Tibial artery (tissue), 4 donors: ENCODE results near the gene AHSG.

Experiments used
- DNase-seq, 2 donors: peaks; one replicate each; pipeline ENCODE4 v3.0.0-alpha.2; 2019
- H3K27ac ChIP-seq, 2 donors: fragments of 200-600 bp; sonication (generic) in 1 of 2; 1 replicate in 1 of 2; 2 replicates in 1 of 2; pipeline ENCODE4 v1.5.1; 2018 to 2019; ENCODE audit warnings: mild to moderate bottlenecking in 1 of 2
- H3K27me3 ChIP-seq, 2 donors: fragments of 200-600 bp; sonication (generic) in 1 of 2; one replicate each; pipeline versions ENCODE4 v1.5.1 to v1.6.0; 2016 to 2019
- H3K36me3 ChIP-seq, 3 donors: fragments of 200-600 bp; sonication (generic) in 2 of 3; one replicate each; pipeline ENCODE4 v1.5.1; 2016 to 2019; ENCODE audit warnings: mild to moderate bottlenecking in 2 of 3
- H3K4me1 ChIP-seq, 4 donors: fragments of 200-600 bp; sonication (generic) in 2 of 4; 1 replicate in 3 of 4; 2 replicates in 1 of 4; pipeline ENCODE4 v1.5.1; 2016 to 2019
- H3K4me3 ChIP-seq, 2 donors: fragments of 200-600 bp; sonication (generic) in 1 of 2; 1 replicate in 1 of 2; 2 replicates in 1 of 2; pipeline ENCODE4 v1.5.1; 2018 to 2019; ENCODE audit warnings: mild to moderate bottlenecking in 2 of 2
- H3K9me3 ChIP-seq, 3 donors: fragments of 200-600 bp; sonication (generic) in 1 of 3; one replicate each; pipeline ENCODE4 v1.5.1; 2016 to 2019
- CTCF ChIP-seq, 2 experiments: fragments of 200-600 bp in 1 of 2; fragments of 450-650 bp in 1 of 2; IDR thresholded peaks; one replicate each; pipeline ENCODE4 v1.5.1; 2017 to 2019; ENCODE audit warnings: antibody characterized with exemption in 2 of 2, mild to moderate bottlenecking in 1 of 2, moderate library complexity in 1 of 2
- intact Hi-C: fragments of 100-400 bp; cut with DNase I; formaldehyde crosslinking; loops from one replicate; pipeline ENCODE4 v1.15.0; 2023; ENCODE audit warnings: low total_unique reads

Gene AHSG

DNA sequence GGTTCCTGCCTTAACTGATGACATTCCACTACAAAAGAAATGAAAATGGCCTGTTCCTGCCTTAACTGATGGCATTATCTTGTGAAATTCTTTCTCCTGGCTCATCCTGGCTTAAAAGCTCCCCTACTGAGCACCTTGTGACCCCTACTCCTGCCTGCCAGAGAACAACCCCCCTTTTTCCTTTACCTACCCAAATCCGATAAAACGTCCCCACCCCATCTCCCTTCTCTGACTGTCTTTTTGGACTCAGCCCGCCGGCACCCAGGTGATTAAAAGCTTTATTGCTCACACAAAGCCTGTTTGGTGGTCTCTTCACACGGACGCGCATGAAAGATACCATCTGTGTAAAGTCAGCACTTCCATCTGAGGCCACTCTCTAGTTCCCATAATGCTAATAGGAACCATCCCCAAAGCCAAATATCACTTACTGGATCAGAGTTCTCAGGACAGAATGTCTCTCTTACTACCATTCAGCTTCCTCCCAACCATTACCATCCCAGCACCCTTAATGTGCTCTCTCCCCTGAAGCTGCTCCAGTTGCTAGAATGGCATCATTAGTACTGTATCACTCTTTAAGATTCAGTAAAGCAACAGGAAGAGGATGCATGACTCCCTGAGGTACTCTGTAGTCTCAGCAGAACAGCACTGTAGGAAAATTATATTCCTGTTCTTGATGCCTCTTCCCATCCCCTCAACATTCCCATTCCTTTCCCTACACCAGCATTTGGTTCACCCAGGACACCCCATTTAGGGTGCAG is 50.7 kb downstream of the AHSG start:
- Histone ChIP-seq H3K27ac (no peak overlapping the region), H3K4me3 (no peak overlapping the region), H3K4me1 (no peaks in the 10 kb centered on the region), H3K36me3 (no peaks in the 10 kb centered on the region), H3K27me3 (peaks cover 0 to 6% of the 10 kb centered on the region in 2 donors), H3K9me3 (no peaks in the 10 kb centered on the region)
- no peak for TF ChIP-seq CTCF (IDR thresholded peaks at IDR 0.05)
- DNase-seq: no peak
- intact Hi-C loops: no loop called here

DNA sequence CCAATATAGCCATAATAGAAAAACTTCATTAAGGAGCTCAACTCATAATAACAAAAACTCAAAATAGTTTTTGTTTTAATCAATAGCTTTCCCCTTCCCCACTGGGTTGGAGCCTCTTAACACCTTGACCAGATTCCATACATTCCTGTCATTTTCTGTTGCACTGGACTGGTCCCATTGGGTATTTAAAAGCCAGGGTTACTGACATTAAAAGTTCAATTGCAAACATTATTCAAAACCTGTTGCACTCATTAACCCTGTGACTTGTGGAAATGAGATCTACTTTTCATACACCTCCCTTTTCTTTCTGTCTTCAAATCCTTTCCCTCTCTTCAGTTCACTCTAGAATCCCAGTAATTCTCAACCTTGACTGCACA is 51.2 kb downstream of the AHSG start:
- H3K27ac ChIP-seq: no peak overlapping the region
- DNase-seq: no peak
- TF ChIP-seq CTCF (IDR thresholded peaks at IDR 0.05): no peak
- no peaks in the 10 kb centered on the region for H3K4me1 ChIP-seq
- H3K36me3 ChIP-seq: no peaks in the 10 kb centered on the region
- H3K9me3 ChIP-seq: no peaks in the 10 kb centered on the region
- peaks cover 0 to 6% of the 10 kb centered on the region in 2 donors for H3K27me3 ChIP-seq
- no peak overlapping the region for H3K4me3 ChIP-seq
- intact Hi-C loops: no loop called here

- Histone ChIP-seq H3K4me3 (no peak overlapping the region), H3K27me3 (peaks cover 0 to 6% of the 10 kb centered on the region in 2 donors), H3K27ac (no peak overlapping the region), H3K4me1 (no peaks in the 10 kb centered on the region), H3K36me3 (no peaks in the 10 kb centered on the region), H3K9me3 (no peaks in the 10 kb centered on the region)
- intact Hi-C loops: no loop called here
- no peak for TF ChIP-seq CTCF (IDR thresholded peaks at IDR 0.05)
- no peak for DNase-seq
Observed at GRCh38 chr3:186664506-186664905, 51.6 kb downstream of the AHSG start.

- Histone ChIP-seq H3K4me3 (no peak within 1 kb of the TSS), H3K9me3 (no peaks in the 10 kb centered on the region), H3K4me1 (no peaks in the 10 kb centered on the region), H3K27ac (no peak within 1 kb of the TSS), H3K27me3 (peaks cover 0 to 6% of the 10 kb centered on the region in 2 donors), H3K36me3 (no peaks in the 10 kb centered on the region)
- TF ChIP-seq CTCF (IDR thresholded peaks at IDR 0.05): no peak
- no peak for DNase-seq
- intact Hi-C loops: no loop called here
Observed at GRCh38 chr3:186665625-186666188, 52.8 kb downstream of the AHSG start, which contains the start of gene HRG. HRG (plus strand) TSS chr3:186666014; CDS start chr3:186666032, 18 bp downstream.

DNA sequence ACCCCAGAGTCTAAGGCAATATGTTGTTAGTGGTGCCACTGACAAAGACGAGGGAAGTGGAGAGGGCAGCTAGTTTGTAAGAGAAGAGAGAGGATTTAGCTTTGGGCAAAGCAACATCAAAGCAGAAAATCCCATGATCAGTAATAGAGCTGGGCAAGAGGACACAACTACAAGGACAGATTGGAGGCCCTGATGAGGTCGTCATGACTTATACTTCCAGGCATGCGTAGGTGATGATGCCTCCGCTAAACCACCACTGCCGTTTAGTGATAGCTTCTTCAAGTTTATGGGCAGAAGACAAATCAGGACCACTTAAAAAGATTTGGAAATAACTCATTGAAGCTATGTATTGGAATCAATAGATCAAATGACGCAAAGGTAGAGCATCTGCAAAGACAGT is 55.6 kb downstream of the AHSG start:
- H3K9me3 ChIP-seq: no peaks in the 10 kb centered on the region
- TF ChIP-seq CTCF (IDR thresholded peaks at IDR 0.05): no peak
- H3K36me3 ChIP-seq: no peaks in the 10 kb centered on the region
- H3K27me3 ChIP-seq: peaks cover 0 to 6% of the 10 kb centered on the region in 2 donors
- H3K4me1 ChIP-seq: no peaks in the 10 kb centered on the region
- no peak for DNase-seq
- H3K4me3 ChIP-seq: no peak overlapping the region
- intact Hi-C loops: no loop called here
- H3K27ac ChIP-seq: no peak overlapping the region
